Left lobe of liver (tissue), 2 donors: Measurements from ENCODE around the gene MYO9B. TPM values are rescaled to one million over a fixed set of nuclear protein-coding genes. Genes with fewer than 3 reads are reported as not detected.
A peak's percentile ranks its signal among the peaks of the same experiment; 100 is the strongest.

ENCODE experiments used
- ATAC-seq: fragments of 200-7000 bp; cut with Tn5 transposase; one replicate; pipeline ENCODE4 v1.9.1; 2020; ENCODE audit warnings: mild to moderate bottlenecking, moderate library complexity
- DNase-seq: peaks from one replicate; pipeline ENCODE4 v3.0.0-alpha.2; 2020; ENCODE audit warnings: low spot score
- total RNA-seq: library from RNA; stranded (reverse); gene quantifications from one replicate; pipeline ENCODE4 v1.2.1, GENCODE V29; 2021
- donor health status: DM: no; HTN: no; CAD: no; lungs with moderate emphysema.
- donor health status: DM: no; HTN: yes; CAD: no.

The MYO9B gene
- total RNA-seq, 1 donor from 2014 or later: 28.9 TPM

- ATAC-seq (no peak), DNase-seq (no peak)
Measured at GRCh38 chr19:17061205-17061604, 14.4 kb upstream of the MYO9B start.

- ATAC-seq (no peak), DNase-seq (no peak)
Measured at GRCh38 chr19:17061691-17062090, 13.9 kb upstream of the MYO9B start.

GRCh38 chr19:17063428-17063827 is 12.1 kb upstream of the MYO9B start:
- no peak for ATAC-seq

GRCh38 chr19:17069193-17069592 is 6.4 kb upstream of the MYO9B start:
- DNase-seq (no peak), ATAC-seq (no peak)

More at GRCh38 chr19:17063428-17063827, 12.1 kb upstream of the MYO9B start:
- no peak for DNase-seq

- ATAC-seq (no peak), DNase-seq (no peak)
Measured at GRCh38 chr19:17070421-17070820, 5.2 kb upstream of the MYO9B start.

GRCh38 chr19:17070912-17071311 is 4.7 kb upstream of the MYO9B start:
- ATAC-seq: peak; percentile 30
- DNase-seq: no peak

GRCh38 chr19:17073869-17074633 is 1.5 kb upstream of the MYO9B start:
- no peak for DNase-seq
- ATAC-seq: no peak

GRCh38 chr19:17074634-17075034 is 943 bp upstream of the MYO9B start:
- ATAC-seq: no peak
- no peak for DNase-seq

- ATAC-seq: no peak
- no peak for DNase-seq
Measured at GRCh38 chr19:17075864-17076542, 426 bp downstream of the MYO9B start.

GRCh38 chr19:17076543-17076991 is 990 bp downstream of the MYO9B start:
- DNase-seq: no peak
- ATAC-seq: no peak

GRCh38 chr19:17077447-17078028 is 2.0 kb downstream of the MYO9B start:
- ATAC-seq (no peak), DNase-seq (no peak)

- ATAC-seq: peak; percentile 25
- DNase-seq: peak; percentile 69
Measured at GRCh38 chr19:17078036-17078919, 2.7 kb downstream of the MYO9B start.

GRCh38 chr19:17078920-17079709 is 3.5 kb downstream of the MYO9B start:
- ATAC-seq: no peak

GRCh38 chr19:17079710-17080439 is 4.3 kb downstream of the MYO9B start:
- DNase-seq (no peak), ATAC-seq (no peak)

More at GRCh38 chr19:17078920-17079709, 3.5 kb downstream of the MYO9B start:
- no peak for DNase-seq

- ATAC-seq (no peak), DNase-seq (no peak)
Measured at GRCh38 chr19:17080440-17080801, 4.8 kb downstream of the MYO9B start.

- DNase-seq: no peak
- no peak for ATAC-seq
Measured at GRCh38 chr19:17081672-17082630, 6.4 kb downstream of the MYO9B start.

- DNase-seq (no peak), ATAC-seq (no peak)
Measured at GRCh38 chr19:17086120-17086519, 10.5 kb downstream of the MYO9B start.

GRCh38 chr19:17086834-17087233 is 11.3 kb downstream of the MYO9B start:
- DNase-seq (no peak), ATAC-seq (no peak)
